SK-N-SH treated with all-trans-retinoic acid at 6 μM for 48 hours (cell line): Measurements from ENCODE around the gene POLR3G.

ENCODE experiments used
- ATAC-seq: fragments of 200-7000 bp; cut with Tn5 transposase; 3 replicates; pipeline ENCODE4 v1.9.1; 2020; ENCODE audit warnings: mild to moderate bottlenecking, moderate library complexity
- ARNTL ChIP-seq: fragments of 450-650 bp; formaldehyde crosslinking; IDR thresholded peaks from 2 replicates; pipeline ENCODE4 v1.5.0; 2020; ENCODE audit warnings: low read depth, mild to moderate bottlenecking, moderate library complexity, borderline replicate concordance
- CREB5 ChIP-seq: fragments of 250-450 bp; sonication (Bioruptor Pico); IDR thresholded peaks from 2 replicates; pipeline ENCODE4 v1.5.1; 2020; ENCODE audit warnings: low read depth, mild to moderate bottlenecking, moderate library complexity
- CSDC2 ChIP-seq: fragments of 250-450 bp; sonication (Bioruptor Pico); IDR thresholded peaks from 2 replicates; pipeline ENCODE4 v1.5.0; 2020; ENCODE audit warnings: mild to moderate bottlenecking, moderate library complexity
- ESRRG ChIP-seq: fragments of 250-450 bp; sonication (Bioruptor Pico); IDR thresholded peaks from 2 replicates; pipeline ENCODE4 v1.6.1; 2021; ENCODE audit warnings: mild to moderate bottlenecking
- GLIS3 ChIP-seq: fragments of 250-450 bp; sonication (Bioruptor Pico); IDR thresholded peaks from 2 replicates; pipeline ENCODE4 v1.5.0; 2020; ENCODE audit warnings: mild to moderate bottlenecking, moderate library complexity
- ISL1 ChIP-seq: fragments of 250-450 bp; sonication (Bioruptor Pico); IDR thresholded peaks from 2 replicates; pipeline ENCODE4 v2.1.2; 2022; ENCODE audit warnings: mild to moderate bottlenecking, moderate library complexity
- PATZ1 ChIP-seq: fragments of 250-450 bp; sonication (Bioruptor Pico); IDR thresholded peaks from 2 replicates; pipeline ENCODE4 v1.8.0; 2020; ENCODE audit warnings: mild to moderate bottlenecking, moderate library complexity, borderline replicate concordance
- POU6F1 ChIP-seq: fragments of 250-450 bp; sonication (Bioruptor Pico); IDR thresholded peaks from 2 replicates; pipeline ENCODE4 v1.8.0; 2021; ENCODE audit warnings: low read depth, mild to moderate bottlenecking, moderate library complexity, borderline replicate concordance
- PPARA ChIP-seq: fragments of 250-450 bp; sonication (Bioruptor Pico); IDR thresholded peaks from 2 replicates; pipeline ENCODE4 v1.5.0; 2020; ENCODE audit warnings: mild to moderate bottlenecking, borderline replicate concordance
- RARB ChIP-seq: fragments of 250-450 bp; sonication (Bioruptor Pico); IDR thresholded peaks from 2 replicates; pipeline ENCODE4 v1.8.0; 2021; ENCODE audit warnings: mild to moderate bottlenecking, moderate library complexity
- SNAI2 ChIP-seq: fragments of 250-450 bp; sonication (Bioruptor Pico); IDR thresholded peaks from 2 replicates; pipeline ENCODE4 v1.5.0; 2020; ENCODE audit warnings: mild to moderate bottlenecking, moderate library complexity
- TCF4 ChIP-seq: fragments of 250-450 bp; sonication (Bioruptor Pico); IDR thresholded peaks from 2 replicates; pipeline ENCODE4 v1.8.0; 2021; ENCODE audit warnings: mild to moderate bottlenecking, moderate library complexity, borderline replicate concordance
- TOX ChIP-seq: fragments of 250-450 bp; sonication (Bioruptor Pico); IDR thresholded peaks from 2 replicates; pipeline ENCODE4 v1.8.0; 2021; ENCODE audit warnings: mild to moderate bottlenecking, moderate library complexity, borderline replicate concordance
- TSHZ2 ChIP-seq: fragments of 250-450 bp; sonication (Bioruptor Pico); IDR thresholded peaks from 2 replicates; pipeline ENCODE4 v1.5.0; 2020; ENCODE audit warnings: mild to moderate bottlenecking, moderate library complexity
- ZC3H10 ChIP-seq: fragments of 250-450 bp; sonication (Bioruptor Pico); IDR thresholded peaks from 2 replicates; pipeline ENCODE4 v1.5.1; 2021; ENCODE audit warnings: mild to moderate bottlenecking, moderate library complexity
- ZFP3 ChIP-seq: fragments of 250-450 bp; sonication (Bioruptor Pico); IDR thresholded peaks from 2 replicates; pipeline ENCODE4 v1.5.0; 2020; ENCODE audit warnings: mild to moderate bottlenecking, moderate library complexity
- ZFP30 ChIP-seq: fragments of 450-650 bp; formaldehyde crosslinking; IDR thresholded peaks from 2 replicates; pipeline ENCODE4 v1.5.0; 2022; ENCODE audit warnings: mild to moderate bottlenecking, moderate library complexity
- ZNF565 ChIP-seq: fragments of 450-650 bp; formaldehyde crosslinking; conservative IDR thresholded peaks from 2 replicates; pipeline ENCODE4 v1.5.0; 2020; ENCODE audit warnings: low read depth, mild to moderate bottlenecking, moderate library complexity
- ZNF70 ChIP-seq: fragments of 450-650 bp; formaldehyde crosslinking; IDR thresholded peaks from 2 replicates; pipeline ENCODE4 v1.5.0; 2020; ENCODE audit warnings: mild to moderate bottlenecking, moderate library complexity
- ZNF8 ChIP-seq: fragments of 450-650 bp; formaldehyde crosslinking; IDR thresholded peaks from 2 replicates; pipeline ENCODE4 v1.5.0; 2020; ENCODE audit warnings: mild to moderate bottlenecking, moderate library complexity

The POLR3G gene

GRCh38 chr5:90534922-90535321 is 60.3 kb downstream of the POLR3G start:
- ATAC-seq: no peak
- TF ChIP-seq ISL1 (CRISPR knock-in tag): no peak
- TF ChIP-seq TOX (CRISPR knock-in tag): no peak
- no peak for TF ChIP-seq ZNF70
- TF ChIP-seq TSHZ2 (CRISPR knock-in tag): no peak
- no peak for TF ChIP-seq TCF4
- TF ChIP-seq RARB: no peak
- no peak for TF ChIP-seq ESRRG (CRISPR knock-in tag)
- TF ChIP-seq ZNF8: no peak
- no peak for TF ChIP-seq POU6F1 (CRISPR knock-in tag)
- TF ChIP-seq CSDC2: no peak
- TF ChIP-seq ZC3H10 (CRISPR knock-in tag): no peak
- TF ChIP-seq CREB5 (CRISPR knock-in tag): no peak
- no peak for TF ChIP-seq ZFP3
- no peak for TF ChIP-seq ZNF565 (CRISPR knock-in tag)
- no peak for TF ChIP-seq ZFP30
- TF ChIP-seq SNAI2: no peak
- no peak for TF ChIP-seq PATZ1 (CRISPR knock-in tag)
- no peak for TF ChIP-seq GLIS3 (CRISPR knock-in tag)
- TF ChIP-seq ARNTL: no peak
- TF ChIP-seq PPARA (CRISPR knock-in tag): no peak

GRCh38 chr5:90542827-90543519 is 68.3 kb downstream of the POLR3G start:
- no peak for ATAC-seq
- TF ChIP-seq SNAI2: no peak

- TF ChIP-seq TSHZ2 (CRISPR knock-in tag) (no peak), ZNF70 (no peak), TOX (CRISPR knock-in tag) (no peak), PATZ1 (CRISPR knock-in tag) (no peak)
- TF ChIP-seq, all 23 proteins: peak for 0
- no peak for ATAC-seq
These were observed 70.8 kb downstream of the POLR3G start for GRCh38 chr5:90545511-90545910.
